HG03457 (cell line): ENCODE results near the gene CCDC57.

Experiments
- ATAC-seq: cut with Tn5 transposase; IDR thresholded peaks from one replicate; pipeline ENCODE4 v1.9.1; 2021; ENCODE audit warnings: moderate number of reproducible peaks; ENCODE audit not compliant: unreplicated experiment

CCDC57 gene

GRCh38 chr17:82065193-82065637, 147.4 kb downstream of the CCDC57 start:
- ATAC-seq, result no peak

GRCh38 chr17:82064433-82065192, 148.0 kb downstream of the CCDC57 start:
- ATAC-seq, result no peak

DNA sequence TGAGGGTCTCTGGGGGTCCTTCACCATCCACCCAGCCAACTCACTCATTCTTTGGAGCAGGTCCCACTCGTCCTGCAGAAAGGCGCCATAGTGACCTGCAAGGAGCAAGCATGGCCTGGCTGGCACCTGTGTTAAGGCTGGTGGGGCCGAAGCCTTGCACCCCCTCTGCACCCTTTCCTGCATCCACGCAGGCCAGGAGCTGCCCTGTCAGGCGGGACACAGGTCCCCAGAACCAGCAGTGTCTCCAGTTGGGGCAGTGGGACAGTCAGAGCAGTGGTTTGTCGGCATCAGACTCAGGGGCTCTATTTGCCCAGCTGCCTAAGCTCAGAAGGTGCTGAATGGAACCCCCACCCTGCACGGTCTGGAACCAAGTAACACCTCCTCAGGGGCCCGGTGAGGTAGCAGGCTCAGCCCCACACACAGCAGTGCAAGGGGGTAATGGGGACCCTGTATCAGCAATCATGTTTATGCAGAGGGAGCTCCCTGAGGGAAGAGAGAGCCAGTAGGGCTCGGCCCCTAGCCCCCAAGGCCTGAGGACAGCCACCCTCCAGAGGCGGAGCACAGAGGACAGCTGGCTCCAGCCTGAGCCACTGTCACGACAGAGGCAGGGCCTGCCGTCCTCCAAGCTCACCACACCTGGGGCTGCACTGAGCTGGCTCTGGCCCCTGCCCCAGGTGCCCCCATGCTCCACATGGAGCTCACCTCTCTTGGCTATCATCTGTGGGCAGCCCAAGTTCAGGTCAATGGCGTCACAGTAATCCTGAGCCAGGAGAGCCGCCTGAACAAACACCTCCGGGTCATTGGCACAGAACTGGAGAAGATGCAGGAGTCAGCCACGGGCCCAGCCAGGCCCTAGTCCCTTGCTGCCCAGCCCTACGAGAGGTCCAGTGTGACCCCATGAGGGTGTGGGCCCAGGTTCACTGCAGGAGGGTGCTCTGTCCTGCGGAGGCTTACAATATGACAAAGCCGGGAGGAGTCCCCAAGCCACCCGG, 148.9 kb downstream of the CCDC57 start:
- ATAC-seq, result no peak

DNA sequence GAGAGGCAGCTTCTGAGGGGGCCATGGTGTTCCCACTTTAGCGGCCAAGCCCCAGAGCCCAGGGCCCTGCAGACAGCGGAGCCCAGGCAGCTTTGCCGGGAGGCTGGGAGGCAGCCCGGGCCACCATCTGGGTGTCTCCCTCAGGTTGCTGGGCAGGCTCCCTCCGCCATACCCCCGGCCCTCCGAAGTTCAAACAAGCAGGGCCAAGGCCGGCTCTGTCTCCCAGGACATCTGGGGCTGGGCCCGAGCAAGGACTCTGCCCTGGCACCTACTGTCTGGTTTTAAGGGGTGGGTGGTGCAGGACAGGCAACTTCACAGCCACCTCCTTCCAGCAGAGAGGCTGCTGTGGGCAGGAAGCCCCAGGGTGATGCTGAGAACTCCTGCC, 149.7 kb downstream of the CCDC57 start:
- no peak for ATAC-seq

GRCh38 chr17:82062076-82062983, 150.3 kb downstream of the CCDC57 start:
- no peak for ATAC-seq

DNA sequence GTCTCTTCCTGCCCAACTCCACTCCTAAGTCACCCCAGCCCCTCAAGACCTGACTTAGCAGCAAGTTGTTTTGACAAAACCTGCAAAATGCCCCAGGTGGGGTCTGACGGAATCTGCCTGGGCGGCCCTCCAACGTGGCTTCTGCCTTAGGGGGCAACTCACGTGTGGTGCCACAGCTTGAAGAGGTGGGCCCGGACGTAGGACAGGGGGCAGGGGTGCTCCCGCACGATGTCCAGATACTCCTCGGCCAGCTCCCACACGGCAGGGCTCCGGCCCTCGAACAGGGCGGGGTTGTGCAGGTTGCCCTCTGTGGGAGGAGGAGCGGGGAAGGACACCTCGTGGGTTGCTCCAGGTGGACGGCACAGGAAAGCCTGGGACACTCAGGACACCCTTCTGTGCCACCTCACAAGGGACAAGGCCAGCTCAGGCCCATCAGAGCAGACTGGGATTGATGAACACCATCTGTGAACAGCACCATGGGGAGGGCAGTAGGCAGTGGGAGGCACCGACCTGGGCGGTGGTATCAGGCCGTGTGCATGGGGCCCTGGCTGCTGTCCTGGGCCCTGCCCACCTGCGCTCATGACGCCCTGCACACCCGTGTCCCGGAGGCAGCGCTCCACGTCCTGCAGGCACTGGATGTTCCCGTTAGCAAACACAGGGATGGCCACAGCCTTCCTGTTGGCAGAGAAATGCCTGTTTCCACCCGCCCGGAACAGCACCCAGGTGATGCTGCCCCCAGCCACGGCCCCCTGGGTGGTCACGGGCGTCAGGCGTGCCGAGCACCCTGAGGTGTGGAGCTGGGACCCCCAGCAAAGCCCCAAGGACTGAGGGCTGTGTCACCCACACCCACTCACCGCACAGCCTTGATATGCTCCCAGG, 151.4 kb downstream of the CCDC57 start:
- no peak for ATAC-seq

DNA sequence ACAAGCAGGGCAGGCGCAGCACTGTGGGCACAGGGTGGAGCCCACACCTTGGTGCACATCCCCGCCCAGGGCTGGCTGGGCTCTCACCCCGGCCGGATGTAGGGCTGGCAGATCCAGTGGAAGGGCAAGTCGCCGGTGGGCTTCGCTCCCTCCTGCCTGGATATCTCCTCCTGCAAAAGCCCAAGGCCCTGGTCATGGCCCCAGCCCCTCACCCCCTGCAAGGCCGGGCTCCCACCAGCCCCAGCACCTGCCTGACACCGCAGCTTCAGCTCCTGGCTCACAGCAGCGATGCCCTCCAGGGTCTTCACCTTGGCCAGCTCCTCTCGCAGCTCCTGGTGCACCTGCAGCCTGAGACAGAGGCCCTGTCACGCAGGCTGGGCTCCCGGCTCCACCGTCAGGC, 152.0 kb downstream of the CCDC57 start:
- ATAC-seq, result no peak

GRCh38 chr17:82060001-82060380, 152.7 kb downstream of the CCDC57 start:
- ATAC-seq, result no peak

GRCh38 chr17:82059272-82060000, 153.2 kb downstream of the CCDC57 start:
- no peak for ATAC-seq

DNA sequence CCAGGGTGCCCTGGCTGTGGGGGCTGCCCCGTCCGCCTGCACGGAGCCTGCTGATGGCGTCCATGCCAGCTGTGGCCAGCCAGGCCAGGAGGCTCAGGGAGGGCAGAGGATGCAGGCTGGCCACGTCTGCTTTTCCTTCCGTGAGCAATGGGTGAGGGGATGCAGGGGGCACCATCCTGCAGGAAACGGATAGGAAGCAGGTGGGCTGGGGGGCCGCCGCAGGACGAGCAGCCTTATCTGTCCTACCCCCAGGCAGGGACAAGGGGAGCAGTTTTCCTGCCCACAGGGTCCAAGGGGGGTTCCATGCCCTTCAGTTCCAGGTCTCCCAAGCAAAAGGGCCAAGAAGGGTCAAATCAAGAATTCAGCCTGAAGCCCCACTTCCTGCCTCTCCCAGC, 153.8 kb downstream of the CCDC57 start:
- no peak for ATAC-seq

DNA sequence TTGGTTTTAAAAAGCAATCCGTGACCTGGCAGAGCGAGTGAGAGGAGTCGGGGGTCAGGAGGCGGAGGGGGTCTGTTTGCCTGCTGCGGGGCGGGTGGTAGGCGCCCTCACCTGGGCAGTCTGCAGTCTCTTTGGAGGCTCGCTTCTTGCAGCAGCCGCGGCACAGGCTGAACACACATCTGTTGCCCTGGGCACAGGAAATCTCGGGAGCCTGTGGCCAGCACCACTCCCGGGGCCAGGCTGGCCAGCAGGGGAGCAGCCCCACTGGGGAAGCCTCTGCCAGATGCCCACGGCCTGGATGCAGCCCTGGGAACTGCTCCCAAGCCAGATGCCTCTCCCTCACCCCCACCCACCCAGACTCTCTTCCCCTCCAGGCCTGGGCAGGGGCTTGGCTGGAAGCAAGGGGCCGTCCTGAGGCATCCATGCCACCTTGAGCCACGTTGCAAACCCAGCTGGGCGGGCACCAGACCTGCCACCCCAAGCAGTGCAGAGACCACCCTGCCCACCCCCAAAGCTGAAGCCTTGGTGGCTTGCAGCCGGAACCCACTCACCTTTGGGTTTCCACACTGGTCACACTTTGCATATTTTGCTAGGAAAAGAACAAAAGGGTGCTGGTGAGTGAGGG, 154.3 kb downstream of the CCDC57 start:
- ATAC-seq, result no peak

GRCh38 chr17:82056729-82057621, 155.7 kb downstream of the CCDC57 start:
- ATAC-seq, result no peak

DNA sequence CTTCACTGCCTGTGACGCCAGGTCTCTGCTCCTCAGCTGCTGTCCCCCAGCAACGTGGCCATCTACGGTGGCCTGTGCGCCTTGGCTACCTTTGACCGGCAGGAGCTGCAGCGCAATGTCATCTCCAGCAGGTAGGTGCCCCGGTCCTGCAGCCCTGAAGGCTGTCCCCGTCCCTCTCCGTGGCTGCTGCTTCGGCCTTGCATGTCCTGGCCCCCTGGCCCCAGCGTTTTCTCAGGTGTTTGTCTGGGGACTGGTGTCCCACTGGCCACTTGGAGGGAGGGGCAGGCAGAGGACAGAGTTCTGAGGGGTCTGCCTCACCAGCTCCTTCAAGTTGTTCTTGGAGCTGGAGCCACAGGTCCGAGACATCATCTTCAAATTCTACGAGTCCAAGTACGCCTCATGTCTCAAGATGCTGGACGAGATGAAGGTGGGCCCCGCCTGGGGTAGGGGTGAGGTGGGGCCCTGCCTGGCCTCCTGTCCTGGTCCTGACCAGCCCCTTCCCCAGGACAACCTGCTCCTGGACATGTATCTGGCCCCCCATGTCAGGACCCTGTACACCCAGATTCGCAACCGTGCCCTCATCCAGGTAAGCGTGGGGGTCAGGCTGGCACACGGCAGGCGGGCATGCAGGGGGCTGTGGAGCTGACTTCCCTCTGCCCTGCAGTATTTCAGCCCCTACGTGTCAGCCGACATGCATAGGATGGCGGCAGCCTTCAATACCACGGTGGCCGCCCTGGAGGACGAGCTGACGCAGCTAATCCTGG, 156.5 kb downstream of the CCDC57 start:
- ATAC-seq, result no peak

- ATAC-seq, result no peak
Measured at GRCh38 chr17:82055023-82055964, 157.3 kb downstream of the CCDC57 start.

- no peak for ATAC-seq
Measured at GRCh38 chr17:82054351-82055022, 158.2 kb downstream of the CCDC57 start.
